ENCODE results near the gene C4orf50.

The C4orf50 gene

GRCh38 chr4:5930456-5930855 lies 87.8 kb downstream of the C4orf50 start:
- peaks cover 11% of the 10 kb centered on the region for H3K27me3 Mint-ChIP-seq

GRCh38 chr4:5928844-5929420 lies 89.3 kb downstream of the C4orf50 start:
- H3K4me1 Mint-ChIP-seq (ENCODE audit: low read depth), result no peaks in the 10 kb centered on the region
- H3K27me3 Mint-ChIP-seq, result peaks cover 6% of the 10 kb centered on the region
- H3K36me3 Mint-ChIP-seq, result no peaks in the 10 kb centered on the region
- no peak overlapping the region for H3K4me3 Mint-ChIP-seq
- H3K9me3 Mint-ChIP-seq (ENCODE audit: low read depth), result no peaks in the 10 kb centered on the region
- no peak overlapping the region for H3K27ac Mint-ChIP-seq

More at GRCh38 chr4:5930456-5930855, 87.8 kb downstream of the C4orf50 start:
- H3K4me1 Mint-ChIP-seq (ENCODE audit: low read depth), result no peaks in the 10 kb centered on the region
- no peaks in the 10 kb centered on the region for H3K9me3 Mint-ChIP-seq (ENCODE audit: low read depth)
- H3K27ac Mint-ChIP-seq, result no peak overlapping the region
- H3K36me3 Mint-ChIP-seq, result no peaks in the 10 kb centered on the region
- no peak overlapping the region for H3K4me3 Mint-ChIP-seq

GRCh38 chr4:5928274-5928673 lies 90.0 kb downstream of the C4orf50 start:
- Mint-ChIP-seq H3K27me3 (peaks cover 5% of the 10 kb centered on the region), H3K27ac (no peak overlapping the region), H3K4me1 (ENCODE audit: low read depth) (no peaks in the 10 kb centered on the region), H3K9me3 (ENCODE audit: low read depth) (no peaks in the 10 kb centered on the region), H3K36me3 (no peaks in the 10 kb centered on the region), H3K4me3 (no peak overlapping the region)

GRCh38 chr4:5927747-5928146 lies 90.5 kb downstream of the C4orf50 start:
- Mint-ChIP-seq H3K4me1 (ENCODE audit: low read depth) (no peaks in the 10 kb centered on the region), H3K27ac (no peak overlapping the region), H3K36me3 (no peaks in the 10 kb centered on the region), H3K27me3 (peaks cover 1% of the 10 kb centered on the region), H3K4me3 (no peak overlapping the region), H3K9me3 (ENCODE audit: low read depth) (no peaks in the 10 kb centered on the region)

- Mint-ChIP-seq H3K36me3 (no peaks in the 10 kb centered on the region), H3K4me1 (ENCODE audit: low read depth) (no peaks in the 10 kb centered on the region), H3K27me3 (peaks cover 1% of the 10 kb centered on the region), H3K9me3 (ENCODE audit: low read depth) (no peaks in the 10 kb centered on the region), H3K27ac (no peak overlapping the region), H3K4me3 (no peak overlapping the region)
Observed at GRCh38 chr4:5927116-5927515, 91.1 kb downstream of the C4orf50 start.

GRCh38 chr4:5926598-5926997 lies 91.6 kb downstream of the C4orf50 start:
- Mint-ChIP-seq H3K36me3 (no peaks in the 10 kb centered on the region), H3K27ac (no peak overlapping the region), H3K4me1 (ENCODE audit: low read depth) (no peaks in the 10 kb centered on the region), H3K27me3 (peaks cover 3% of the 10 kb centered on the region), H3K9me3 (ENCODE audit: low read depth) (no peaks in the 10 kb centered on the region), H3K4me3 (no peak overlapping the region)

GRCh38 chr4:5925419-5926200 lies 92.6 kb downstream of the C4orf50 start:
- Mint-ChIP-seq H3K27me3 (peaks cover 7% of the 10 kb centered on the region), H3K36me3 (no peaks in the 10 kb centered on the region), H3K4me1 (ENCODE audit: low read depth) (no peaks in the 10 kb centered on the region), H3K9me3 (ENCODE audit: low read depth) (no peaks in the 10 kb centered on the region), H3K4me3 (no peak overlapping the region), H3K27ac (no peak overlapping the region)

- Mint-ChIP-seq H3K27ac (no peak overlapping the region), H3K4me3 (no peak overlapping the region), H3K36me3 (no peaks in the 10 kb centered on the region), H3K9me3 (ENCODE audit: low read depth) (no peaks in the 10 kb centered on the region), H3K27me3 (peaks cover 10% of the 10 kb centered on the region), H3K4me1 (ENCODE audit: low read depth) (no peaks in the 10 kb centered on the region)
Observed at GRCh38 chr4:5924461-5925125, 93.6 kb downstream of the C4orf50 start.

GRCh38 chr4:5923376-5923775 lies 94.9 kb downstream of the C4orf50 start:
- no peak overlapping the region for H3K27ac Mint-ChIP-seq

GRCh38 chr4:5922556-5922955 lies 95.7 kb downstream of the C4orf50 start:
- H3K27ac Mint-ChIP-seq, result no peak overlapping the region
- H3K36me3 Mint-ChIP-seq, result no peaks in the 10 kb centered on the region
- no peaks in the 10 kb centered on the region for H3K9me3 Mint-ChIP-seq (ENCODE audit: low read depth)
- no peak overlapping the region for H3K4me3 Mint-ChIP-seq
- no peaks in the 10 kb centered on the region for H3K4me1 Mint-ChIP-seq (ENCODE audit: low read depth)
- peaks cover 10% of the 10 kb centered on the region for H3K27me3 Mint-ChIP-seq

More at GRCh38 chr4:5923376-5923775, 94.9 kb downstream of the C4orf50 start:
- Mint-ChIP-seq H3K9me3 (ENCODE audit: low read depth) (no peaks in the 10 kb centered on the region), H3K27me3 (peaks cover 10% of the 10 kb centered on the region), H3K4me3 (no peak overlapping the region), H3K4me1 (ENCODE audit: low read depth) (no peaks in the 10 kb centered on the region), H3K36me3 (no peaks in the 10 kb centered on the region)

GRCh38 chr4:5921981-5922380 lies 96.2 kb downstream of the C4orf50 start:
- Mint-ChIP-seq H3K27me3 (peaks cover 10% of the 10 kb centered on the region), H3K36me3 (no peaks in the 10 kb centered on the region), H3K9me3 (ENCODE audit: low read depth) (no peaks in the 10 kb centered on the region), H3K4me1 (ENCODE audit: low read depth) (no peaks in the 10 kb centered on the region), H3K27ac (no peak overlapping the region), H3K4me3 (no peak overlapping the region)

- Mint-ChIP-seq H3K4me3 (no peak overlapping the region), H3K27me3 (peaks cover 10% of the 10 kb centered on the region), H3K27ac (no peak overlapping the region), H3K36me3 (no peaks in the 10 kb centered on the region), H3K4me1 (ENCODE audit: low read depth) (no peaks in the 10 kb centered on the region), H3K9me3 (ENCODE audit: low read depth) (no peaks in the 10 kb centered on the region)
Observed at GRCh38 chr4:5921101-5921980, 96.9 kb downstream of the C4orf50 start.

GRCh38 chr4:5919571-5919970 lies 98.7 kb downstream of the C4orf50 start:
- H3K4me3 Mint-ChIP-seq, result no peak overlapping the region
- H3K36me3 Mint-ChIP-seq, result no peaks in the 10 kb centered on the region
- peaks cover 12% of the 10 kb centered on the region for H3K27me3 Mint-ChIP-seq
- H3K27ac Mint-ChIP-seq, result no peak overlapping the region
- no peaks in the 10 kb centered on the region for H3K9me3 Mint-ChIP-seq (ENCODE audit: low read depth)
- H3K4me1 Mint-ChIP-seq (ENCODE audit: low read depth), result no peaks in the 10 kb centered on the region

- Mint-ChIP-seq H3K4me3 (no peak overlapping the region), H3K9me3 (ENCODE audit: low read depth) (no peaks in the 10 kb centered on the region), H3K27ac (no peak overlapping the region), H3K27me3 (peaks cover 12% of the 10 kb centered on the region), H3K36me3 (no peaks in the 10 kb centered on the region), H3K4me1 (ENCODE audit: low read depth) (no peaks in the 10 kb centered on the region)
Observed at GRCh38 chr4:5919044-5919443, 99.2 kb downstream of the C4orf50 start.
